IgD-negative memory B cell (primary cell): ENCODE data around the gene SARDH. TPM values are rescaled to one million over a fixed set of nuclear protein-coding genes. Genes with fewer than 3 reads are reported as not detected.

ENCODE experiments used
- H3K27ac Mint-ChIP-seq, 3 donors: one replicate each; pipeline ENCODE4 v1.8.0; 2020 to 2022; ENCODE audit warnings: mild to moderate bottlenecking in 3 of 3, mixed read lengths in 3 of 3, moderate library complexity in 1 of 3
- H3K27me3 Mint-ChIP-seq: one replicate; pipeline ENCODE4 v1.8.0; 2021; ENCODE audit warnings: mixed read lengths
- H3K36me3 Mint-ChIP-seq: one replicate; pipeline ENCODE4 v1.8.0; 2020; ENCODE audit warnings: mild to moderate bottlenecking, mixed read lengths
- H3K4me1 Mint-ChIP-seq, 3 donors: one replicate each; pipeline ENCODE4 v1.8.0; 2020 to 2022; ENCODE audit warnings: mixed read lengths in 3 of 3, mild to moderate bottlenecking in 1 of 3
- H3K4me3 Mint-ChIP-seq, 4 donors: one replicate each; pipeline ENCODE4 v1.8.0; 2020 to 2022; ENCODE audit warnings: mild to moderate bottlenecking in 4 of 4, mixed read lengths in 4 of 4, moderate library complexity in 3 of 4
- H3K9me3 Mint-ChIP-seq, 3 donors: one replicate each; pipeline ENCODE4 v1.8.0; 2020 to 2021; ENCODE audit warnings: mixed read lengths in 3 of 3, mild to moderate bottlenecking in 1 of 3
- polyA plus RNA-seq: library from polyadenylated mRNA; unstranded; fragments of 300-500 nt; fragmentation: Illumina TruSeq; gene quantifications from one replicate; pipeline ENCODE4 v1.2.3, GENCODE V29; 2021

The SARDH gene
- polyA plus RNA-seq, 1 donor from 2014 or later = 0.30 TPM

DNA sequence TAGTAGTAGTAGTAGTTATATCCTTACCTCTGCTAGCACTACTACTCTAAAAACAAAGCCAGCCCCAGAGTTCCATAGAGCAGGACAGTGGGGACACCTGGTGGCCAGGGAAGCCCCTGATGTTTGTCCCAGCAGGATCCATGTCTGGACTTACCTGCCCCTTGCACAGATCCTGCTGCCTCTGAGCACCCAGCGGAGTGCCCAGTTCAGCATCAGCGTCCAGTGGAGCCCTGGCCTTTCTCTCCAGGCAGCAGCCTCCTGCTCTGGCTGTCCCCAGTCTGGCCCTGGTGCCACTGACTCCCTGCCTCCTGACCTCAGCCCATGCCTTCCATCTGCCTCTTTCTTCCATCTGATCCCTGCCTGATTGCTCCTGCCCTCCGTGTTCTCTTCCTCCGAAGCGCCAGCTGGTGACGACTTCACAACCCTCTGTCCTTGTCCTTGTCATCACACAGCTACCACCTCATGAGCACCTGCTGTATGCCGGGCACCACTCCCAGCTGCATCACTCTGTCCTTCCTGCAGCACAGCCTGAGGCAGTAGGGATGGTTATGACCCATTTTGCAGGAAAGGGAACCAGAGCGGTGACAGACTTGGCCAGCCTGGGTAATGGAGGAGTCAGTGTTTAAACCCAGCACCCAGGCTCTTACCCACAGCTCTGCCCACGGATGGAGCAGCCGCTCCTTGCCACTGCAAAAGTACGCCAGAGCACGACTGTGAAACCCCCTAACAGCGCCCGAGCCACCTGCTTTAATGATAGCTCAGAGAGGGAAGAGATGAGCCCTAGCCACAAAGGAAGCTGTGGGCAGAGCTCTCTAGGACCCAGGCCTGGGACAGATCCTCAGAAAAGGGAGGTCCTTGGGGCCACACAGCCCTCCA is 11.5 kb downstream of the SARDH start:
- peaks cover 28% of the 10 kb centered on the region for H3K27me3 Mint-ChIP-seq

GRCh38 chr9:133725886-133726285 is 12.3 kb downstream of the SARDH start:
- Mint-ChIP-seq H3K27ac (no peak overlapping the region), H3K4me3 (peak overlapping the region in 1 of 4 donors; percentile 22), H3K9me3 (peaks cover 0 to 8% (median 0%) of the 10 kb centered on the region in 3 donors), H3K27me3 (peaks cover 30% of the 10 kb centered on the region), H3K36me3 (no peaks in the 10 kb centered on the region), H3K4me1 (peaks cover 0 to 7% (median 4%) of the 10 kb centered on the region in 3 donors)

More for the DNA sequence above, 11.5 kb downstream of the SARDH start:
- H3K4me3 Mint-ChIP-seq = no peak overlapping the region
- peaks cover 0 to 7% (median 4%) of the 10 kb centered on the region in 3 donors for H3K4me1 Mint-ChIP-seq
- H3K9me3 Mint-ChIP-seq = peaks cover 0 to 3% (median 0%) of the 10 kb centered on the region in 3 donors
- peak overlapping the region in 1 of 3 donors; percentile 59 for H3K27ac Mint-ChIP-seq
- H3K36me3 Mint-ChIP-seq = no peaks in the 10 kb centered on the region

GRCh38 chr9:133718563-133719315 is 19.4 kb downstream of the SARDH start:
- no peaks in the 10 kb centered on the region for H3K4me1 Mint-ChIP-seq
- H3K4me3 Mint-ChIP-seq = peak overlapping the region in 1 of 4 donors; percentile 17
- H3K9me3 Mint-ChIP-seq = peaks cover 0 to 11% (median 0%) of the 10 kb centered on the region in 3 donors
- H3K36me3 Mint-ChIP-seq = peaks cover 2% of the 10 kb centered on the region
- no peak overlapping the region for H3K27ac Mint-ChIP-seq
- H3K27me3 Mint-ChIP-seq = peaks cover 20% of the 10 kb centered on the region

DNA sequence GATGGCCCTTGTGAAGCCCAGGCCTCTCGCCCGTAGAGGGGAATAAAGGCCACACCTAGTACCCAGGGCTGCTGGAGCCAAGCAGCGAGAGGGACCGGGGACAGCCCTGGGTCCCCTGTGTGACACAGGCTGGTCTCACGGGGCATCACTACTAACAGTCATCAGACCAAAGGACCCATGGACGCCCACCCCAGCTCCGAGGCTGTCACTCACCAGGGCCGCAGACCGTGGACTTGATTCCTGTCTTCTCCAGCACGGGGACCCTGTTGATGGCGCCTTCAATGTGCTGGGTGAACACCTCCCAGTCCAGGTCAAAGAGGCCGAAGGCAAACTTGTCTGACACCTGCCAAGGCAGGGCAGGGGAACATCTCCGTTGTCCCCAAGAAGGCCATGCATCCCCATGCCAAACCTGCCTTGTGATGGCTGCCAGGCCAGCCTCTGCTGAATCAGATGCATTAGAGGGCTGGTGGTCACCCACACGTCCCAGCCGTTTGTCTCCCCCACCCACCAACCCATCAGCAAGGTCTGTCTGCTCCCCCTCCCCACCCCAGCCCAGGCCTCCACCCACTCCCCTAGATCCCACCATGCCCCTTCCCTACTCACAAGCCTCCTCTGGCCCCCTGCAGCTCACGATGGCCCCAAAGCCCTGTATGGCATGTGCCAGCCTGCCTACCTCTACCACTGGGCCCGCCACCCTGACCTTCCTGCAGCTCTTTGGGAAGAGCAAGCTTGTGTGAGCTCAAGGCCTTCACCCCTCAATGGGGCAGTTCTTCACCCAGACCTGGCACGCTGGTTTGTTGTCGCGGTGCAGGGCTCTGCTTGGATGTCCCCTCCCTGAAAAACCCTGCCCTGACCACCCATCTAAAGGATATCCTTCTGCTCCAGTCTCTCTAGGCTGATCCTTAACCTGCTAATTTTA is 20.8 kb downstream of the SARDH start:
- Mint-ChIP-seq H3K27me3 (peaks cover 22% of the 10 kb centered on the region), H3K4me1 (no peaks in the 10 kb centered on the region), H3K4me3 (no peak overlapping the region), H3K9me3 (peaks cover 0 to 8% (median 0%) of the 10 kb centered on the region in 3 donors), H3K36me3 (peaks cover 2% of the 10 kb centered on the region), H3K27ac (no peak overlapping the region)

DNA sequence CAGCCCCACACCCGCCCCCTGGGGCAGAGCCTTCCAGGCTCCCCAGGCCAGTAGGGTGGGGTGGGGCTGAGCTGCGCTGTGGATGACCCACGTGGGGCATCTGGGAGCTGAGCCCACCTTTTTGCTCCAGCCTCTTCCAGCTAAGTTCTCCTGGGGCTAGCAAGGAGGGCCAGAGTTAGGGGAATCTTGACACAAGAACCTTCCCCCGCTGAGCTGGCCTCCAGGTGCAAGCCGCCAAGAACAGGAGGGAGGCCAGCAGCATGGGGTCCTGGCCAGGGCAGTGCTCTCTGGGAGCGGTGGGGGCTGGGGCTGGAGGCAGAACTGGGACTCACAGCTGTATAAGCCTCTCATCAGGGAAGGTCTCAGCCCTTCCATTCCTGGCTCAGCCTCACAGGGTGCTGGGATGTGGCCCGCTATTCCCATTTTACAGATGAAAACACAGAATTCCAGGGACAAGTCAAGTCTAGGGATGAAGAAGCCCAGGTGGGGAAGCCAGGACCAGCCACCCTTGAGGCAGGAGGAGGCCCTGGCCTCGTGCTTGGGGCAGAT is 21.5 kb downstream of the SARDH start:
- no peaks in the 10 kb centered on the region for H3K4me1 Mint-ChIP-seq
- H3K36me3 Mint-ChIP-seq = peaks cover 2% of the 10 kb centered on the region
- peaks cover 22% of the 10 kb centered on the region for H3K27me3 Mint-ChIP-seq
- H3K27ac Mint-ChIP-seq = no peak overlapping the region
- no peak overlapping the region for H3K4me3 Mint-ChIP-seq
- H3K9me3 Mint-ChIP-seq = peaks cover 0 to 8% (median 0%) of the 10 kb centered on the region in 3 donors

DNA sequence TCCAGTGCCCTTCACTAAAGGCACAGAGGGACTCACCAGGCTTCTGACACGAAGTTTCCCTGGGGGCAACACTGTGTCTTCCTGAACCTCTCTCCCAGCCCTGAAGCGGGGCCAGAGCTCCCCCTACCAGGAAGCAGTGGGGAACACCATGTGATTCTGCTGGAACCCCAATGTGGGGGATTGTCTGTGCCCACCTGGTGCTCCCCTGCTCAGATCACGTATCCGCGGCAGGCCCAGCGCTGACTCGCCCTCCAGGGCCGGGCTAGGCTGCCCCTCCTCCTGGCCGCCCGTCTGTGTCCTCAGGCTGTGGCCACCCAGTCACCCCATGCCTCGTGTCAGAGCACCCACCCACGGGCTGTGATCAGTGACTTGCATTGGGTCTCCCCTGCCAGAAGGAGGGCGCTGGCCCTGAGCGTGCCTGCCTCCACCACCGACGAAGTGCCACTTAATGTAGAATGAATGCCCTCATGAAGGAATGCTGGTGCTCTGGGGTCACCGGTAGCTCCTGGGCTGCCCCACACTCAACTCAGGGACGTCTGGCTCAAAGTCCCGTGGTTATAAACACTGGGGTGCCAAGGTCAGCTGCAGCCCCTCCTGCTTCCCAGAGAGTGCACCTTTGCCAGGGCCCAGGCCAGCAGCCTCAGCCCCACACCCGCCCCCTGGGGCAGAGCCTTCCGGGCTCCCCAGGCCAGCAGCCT is 22.1 kb downstream of the SARDH start:
- Mint-ChIP-seq H3K27me3 (peaks cover 22% of the 10 kb centered on the region), H3K9me3 (peaks cover 0 to 4% (median 0%) of the 10 kb centered on the region in 3 donors), H3K36me3 (peaks cover 2% of the 10 kb centered on the region), H3K4me1 (no peaks in the 10 kb centered on the region), H3K4me3 (no peak overlapping the region), H3K27ac (no peak overlapping the region)

GRCh38 chr9:133715295-133715865 is 22.8 kb downstream of the SARDH start:
- peaks cover 0 to 1% (median 0%) of the 10 kb centered on the region in 3 donors for H3K4me1 Mint-ChIP-seq
- H3K27ac Mint-ChIP-seq = no peak overlapping the region
- no peaks in the 10 kb centered on the region for H3K36me3 Mint-ChIP-seq
- H3K9me3 Mint-ChIP-seq = no peaks in the 10 kb centered on the region
- peaks cover 17% of the 10 kb centered on the region for H3K27me3 Mint-ChIP-seq
- peak overlapping the region in 1 of 4 donors; percentile 17 for H3K4me3 Mint-ChIP-seq

GRCh38 chr9:133714606-133715294 is 23.4 kb downstream of the SARDH start:
- H3K4me1 Mint-ChIP-seq = peaks cover 0 to 1% (median 0%) of the 10 kb centered on the region in 3 donors
- H3K27me3 Mint-ChIP-seq = peaks cover 17% of the 10 kb centered on the region
- H3K9me3 Mint-ChIP-seq = no peaks in the 10 kb centered on the region
- H3K27ac Mint-ChIP-seq = no peak overlapping the region
- peak overlapping the region in 1 of 4 donors; percentile 17 for H3K4me3 Mint-ChIP-seq
- no peaks in the 10 kb centered on the region for H3K36me3 Mint-ChIP-seq

DNA sequence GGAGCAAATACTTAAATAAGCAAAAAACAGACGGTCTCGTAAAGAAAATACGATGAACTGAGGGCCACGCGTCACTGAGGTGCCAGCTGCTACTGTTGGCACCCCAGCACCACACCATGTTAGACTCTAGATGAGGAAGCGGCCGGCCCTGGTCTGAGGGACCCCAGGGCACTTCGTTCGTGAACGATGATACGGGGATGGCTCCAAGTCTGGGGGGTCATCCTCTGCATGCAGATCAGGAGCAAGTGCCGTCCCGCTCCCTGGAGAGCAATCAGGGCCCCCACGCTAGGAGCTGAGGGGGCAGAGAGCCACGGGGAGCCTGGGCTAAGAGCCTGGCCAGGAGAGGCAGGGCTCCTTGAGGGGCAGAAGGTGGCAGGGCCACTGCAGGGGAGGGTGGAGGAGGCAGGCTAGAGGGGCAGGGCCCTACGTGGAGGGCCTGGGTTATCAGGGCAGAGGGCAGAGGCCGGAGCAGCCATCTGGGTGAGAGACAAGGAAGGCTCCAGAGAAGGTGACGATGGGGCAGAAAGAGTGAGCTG is 24.1 kb downstream of the SARDH start:
- H3K36me3 Mint-ChIP-seq = no peaks in the 10 kb centered on the region
- no peak overlapping the region for H3K27ac Mint-ChIP-seq
- no peaks in the 10 kb centered on the region for H3K9me3 Mint-ChIP-seq
- peaks cover 20% of the 10 kb centered on the region for H3K27me3 Mint-ChIP-seq
- H3K4me3 Mint-ChIP-seq = no peak overlapping the region
- peaks cover 0 to 8% (median 0%) of the 10 kb centered on the region in 3 donors for H3K4me1 Mint-ChIP-seq

DNA sequence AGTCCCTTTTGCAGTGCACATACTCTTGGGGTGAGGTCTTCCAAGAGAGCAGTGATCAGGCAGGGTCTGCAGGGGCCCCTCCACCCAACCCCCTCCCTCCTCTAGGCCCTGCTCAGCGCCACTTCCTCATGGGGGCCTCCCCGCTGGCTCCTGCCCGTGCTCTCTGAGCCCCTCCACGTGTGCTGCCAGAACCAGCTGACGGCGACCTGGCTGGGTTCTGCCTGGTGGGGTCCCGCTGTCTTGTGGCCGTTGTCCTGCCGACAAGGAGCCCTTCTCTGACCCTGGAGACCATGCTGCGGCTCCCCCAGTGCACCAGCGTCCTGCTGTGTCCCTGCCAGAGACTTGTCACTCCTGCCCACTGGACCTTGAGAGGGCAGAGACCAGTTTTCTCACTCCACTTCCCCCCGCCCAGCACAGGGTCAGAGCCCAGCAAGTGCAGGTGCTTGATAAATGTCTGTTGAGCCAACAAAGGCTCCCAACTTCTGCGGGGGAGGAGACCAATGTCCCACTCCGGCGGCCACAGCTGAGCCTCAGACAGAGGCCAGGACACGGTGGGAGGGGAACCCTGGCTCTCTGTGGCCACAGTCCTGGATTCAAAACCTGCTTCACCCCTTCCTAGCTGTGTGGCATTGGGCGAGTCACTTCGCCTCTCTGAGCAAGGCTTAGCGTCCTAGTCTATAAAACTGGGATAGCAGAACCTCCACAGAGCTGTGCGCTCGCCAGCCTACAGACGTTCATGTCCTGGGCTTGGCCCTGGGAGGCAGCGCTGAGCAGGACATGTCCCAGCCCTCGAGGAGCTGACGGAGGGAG is 24.8 kb downstream of the SARDH start:
- Mint-ChIP-seq H3K9me3 (no peaks in the 10 kb centered on the region), H3K4me1 (peaks cover 0 to 8% (median 0%) of the 10 kb centered on the region in 3 donors), H3K27ac (no peak overlapping the region), H3K27me3 (peaks cover 20% of the 10 kb centered on the region), H3K36me3 (no peaks in the 10 kb centered on the region), H3K4me3 (peak overlapping the region in 1 of 4 donors; percentile 8)

DNA sequence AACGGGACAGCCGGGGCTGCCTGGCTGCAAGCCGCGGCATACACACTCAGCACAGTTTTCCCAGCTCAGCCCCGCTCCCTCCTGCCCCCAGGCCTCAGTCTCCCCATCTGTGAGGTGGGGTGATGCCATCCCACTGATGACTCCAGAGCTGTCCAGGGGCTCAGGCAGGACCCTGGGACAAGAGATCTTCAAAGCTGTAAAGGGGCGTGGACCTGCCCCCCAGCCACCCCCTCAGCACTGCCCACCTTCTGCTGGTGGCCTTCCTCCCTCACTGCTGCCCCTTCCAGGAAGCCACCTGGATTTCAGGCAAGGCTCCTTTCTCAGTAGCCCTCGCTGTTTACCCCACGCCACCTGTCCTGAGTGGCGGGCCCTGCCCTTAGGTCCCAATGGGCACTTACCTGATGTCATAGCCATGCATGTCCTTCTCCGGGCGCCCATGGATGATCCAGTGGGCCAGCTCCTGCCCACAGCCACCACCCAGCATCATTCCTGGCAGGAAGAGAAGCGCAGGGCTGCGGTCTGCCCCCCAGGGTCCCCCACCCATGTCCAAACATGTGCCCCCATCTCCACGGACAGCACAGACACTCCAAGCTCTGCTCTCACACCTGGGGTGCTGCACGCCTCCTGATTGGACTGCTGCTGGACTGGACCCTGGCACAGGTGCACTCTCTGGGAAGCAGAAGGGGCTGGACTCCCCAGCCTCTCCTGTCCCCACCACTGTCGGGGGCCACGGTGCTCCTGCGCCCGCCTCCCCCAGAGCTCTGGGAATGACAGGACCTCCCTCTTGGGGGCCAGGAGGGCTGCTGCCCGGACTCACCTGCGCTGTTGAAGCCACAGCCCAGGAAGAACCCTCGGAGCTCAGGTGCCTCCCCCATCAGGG is 25.7 kb downstream of the SARDH start:
- H3K27me3 Mint-ChIP-seq = peaks cover 20% of the 10 kb centered on the region
- H3K4me3 Mint-ChIP-seq = no peak overlapping the region
- peaks cover 0 to 8% (median 0%) of the 10 kb centered on the region in 3 donors for H3K4me1 Mint-ChIP-seq
- H3K27ac Mint-ChIP-seq = no peak overlapping the region
- H3K9me3 Mint-ChIP-seq = no peaks in the 10 kb centered on the region
- H3K36me3 Mint-ChIP-seq = no peaks in the 10 kb centered on the region
